ENCODE data around the gene VSX2. TPM values are rescaled to one million over a fixed set of nuclear protein-coding genes. Genes with fewer than 3 reads are reported as not detected.

The VSX2 gene
- total and polyA plus RNA-seq, 8 donors = not detected

- Histone ChIP-seq H3K4me3 (peak overlapping the region; percentile 14 to 53 (median 47)), H3K27ac (no peak overlapping the region), H3K27me3 (no peaks in the 10 kb centered on the region), H3K4me1 (no peaks in the 10 kb centered on the region), H3K36me3 (no peaks in the 10 kb centered on the region), H3K9me3 (no peaks in the 10 kb centered on the region)
- TF ChIP-seq CTCF (IDR thresholded peaks at IDR 0.05) = no peak
- 9% methylated on average over 54 to 56 of the region's 56 CpGs for WGBS, 2 donors
- intact Hi-C loops (cut with DNase I) = no loop called here
- DNase-seq = no peak
- peak; percentile 29 to 45 (median 40) for ATAC-seq
- FAIRE-seq = no peak
These were observed 18.9 kb downstream of the VSX2 start for GRCh38 chr14:74257941-74258763.

GRCh38 chr14:74258764-74259035 lies 19.5 kb downstream of the VSX2 start:
- Histone ChIP-seq H3K36me3 (no peaks in the 10 kb centered on the region), H3K27ac (no peak overlapping the region), H3K27me3 (no peaks in the 10 kb centered on the region), H3K4me1 (no peaks in the 10 kb centered on the region), H3K9me3 (no peaks in the 10 kb centered on the region), H3K4me3 (no peak overlapping the region)
- DNase-seq (no peak), FAIRE-seq (no peak), ATAC-seq (no peak)
- TF ChIP-seq CTCF (IDR thresholded peaks at IDR 0.05) = no peak
- WGBS, 2 donors = 57 to 64% methylated on average over 3 of the region's 3 CpGs
- intact Hi-C loops (cut with DNase I) = no loop called here

GRCh38 chr14:74259513-74259912 lies 20.3 kb downstream of the VSX2 start:
- no peak for ATAC-seq
- H3K4me1 ChIP-seq = no peaks in the 10 kb centered on the region
- H3K27ac ChIP-seq = no peak overlapping the region
- no peak for DNase-seq
- no peaks in the 10 kb centered on the region for H3K9me3 ChIP-seq
- FAIRE-seq = no peak
- WGBS, 2 donors = 91 to 97% methylated on average over 12 of the region's 12 CpGs
- no peaks in the 10 kb centered on the region for H3K36me3 ChIP-seq
- H3K4me3 ChIP-seq = no peak overlapping the region
- TF ChIP-seq CTCF (IDR thresholded peaks at IDR 0.05) = no peak
- intact Hi-C loops (cut with DNase I) = no loop called here
- no peaks in the 10 kb centered on the region for H3K27me3 ChIP-seq

- ATAC-seq (no peak), DNase-seq (no peak), FAIRE-seq (no peak)
- 86 to 87% methylated on average over 22 to 29 of the region's 29 CpGs for WGBS, 2 donors
- Histone ChIP-seq H3K36me3 (no peaks in the 10 kb centered on the region), H3K4me1 (no peaks in the 10 kb centered on the region), H3K4me3 (no peak overlapping the region), H3K27me3 (no peaks in the 10 kb centered on the region), H3K9me3 (no peaks in the 10 kb centered on the region), H3K27ac (no peak overlapping the region)
- intact Hi-C loops (cut with DNase I) = no loop called here
- TF ChIP-seq CTCF (IDR thresholded peaks at IDR 0.05) = no peak
These were observed 21.4 kb downstream of the VSX2 start for GRCh38 chr14:74260525-74261233.

- WGBS, 2 donors = 70 to 72% methylated on average over 4 of the region's 4 CpGs
- Histone ChIP-seq H3K36me3 (no peaks in the 10 kb centered on the region), H3K4me3 (no peak overlapping the region), H3K4me1 (no peaks in the 10 kb centered on the region), H3K27ac (no peak overlapping the region), H3K9me3 (no peaks in the 10 kb centered on the region), H3K27me3 (no peaks in the 10 kb centered on the region)
- FAIRE-seq = no peak
- DNase-seq = no peak
- intact Hi-C loops (cut with DNase I) = no loop called here
- no peak for ATAC-seq
- no peak for TF ChIP-seq CTCF (IDR thresholded peaks at IDR 0.05)
These were observed 22.0 kb downstream of the VSX2 start for GRCh38 chr14:74261288-74261687.

Data from pancreas (tissue), 10 donors.